Esophagus muscularis mucosa (tissue), 4 donors: ENCODE data around the gene ARHGAP32. TPM values are rescaled to one million over a fixed set of nuclear protein-coding genes. Genes with fewer than 3 reads are reported as not detected.
"Not testable (repeated sequence)": the region's sequence is repeated elsewhere in the genome, so short reads cannot be mapped to it uniquely, and the experiment has no call there.

ENCODE experiments used
- DNase-seq: peaks from one replicate; pipeline ENCODE4 v3.0.0-alpha.2; 2017; ENCODE audit errors: extremely low spot score
- H3K27ac ChIP-seq, 4 donors: fragments of 200-600 bp; sonication (generic); replicated peaks in 1 of 4; 1 replicate in 3 of 4; 2 replicates in 1 of 4; pipeline ENCODE4 v1.5.1; 2016 to 2019; ENCODE audit warnings: mild to moderate bottlenecking in 1 of 4
- H3K27me3 ChIP-seq, 4 donors: fragments of 200-600 bp; sonication (generic); one replicate each; pipeline versions ENCODE4 v1.5.1 to v1.6.0; 2016 to 2019
- H3K36me3 ChIP-seq, 4 donors: fragments of 200-600 bp; sonication (generic); one replicate each; pipeline ENCODE4 v1.5.1; 2016 to 2019
- H3K4me1 ChIP-seq, 4 donors: fragments of 200-600 bp; sonication (generic); one replicate each; pipeline ENCODE4 v1.5.1; 2016 to 2019
- H3K4me3 ChIP-seq, 4 donors: fragments of 200-600 bp; sonication (generic); 1 replicate in 2 of 4; 2 replicates in 2 of 4; pipeline ENCODE4 v1.5.1; 2016 to 2019; ENCODE audit warnings: mild to moderate bottlenecking in 4 of 4, moderate library complexity in 1 of 4
- H3K9me3 ChIP-seq, 4 donors: fragments of 200-600 bp; sonication (generic); 1 replicate in 3 of 4; 2 replicates in 1 of 4; pipeline ENCODE4 v1.5.1; 2016 to 2019
- CTCF ChIP-seq, 3 experiments: fragments of 200-600 bp in 2 of 3; fragments of 450-650 bp in 1 of 3; sonication (generic) in 2 of 3; IDR thresholded peaks; one replicate each; pipeline ENCODE4 v1.5.1; 2017 to 2019; ENCODE audit warnings: antibody characterized with exemption in 3 of 3, mild to moderate bottlenecking in 2 of 3, moderate library complexity in 1 of 3
- EP300 ChIP-seq: sonication (generic); formaldehyde crosslinking; IDR thresholded peaks from one replicate; pipeline ENCODE4 v1.6.1; 2017; ENCODE audit warnings: antibody characterized with exemption
- POLR2A ChIP-seq: fragments of 450-650 bp; IDR thresholded peaks from one replicate; pipeline ENCODE4 v1.6.1; 2017; ENCODE audit warnings: antibody characterized with exemption, moderate library complexity, mild to moderate bottlenecking, low read depth
- POLR2AphosphoS5 ChIP-seq, 2 donors: sonication (generic); formaldehyde crosslinking; IDR thresholded peaks; one replicate each; pipeline ENCODE4 v1.6.1; 2017; ENCODE audit warnings: antibody characterized with exemption in 2 of 2
- WGBS: methylation state at CpG from one replicate; pipeline ENCODE4 v1.1.5; 2018; 5-methylcytosine and 5-hydroxymethylcytosine counted together
- intact Hi-C: fragments of 100-400 bp; cut with DNase I; formaldehyde crosslinking; loops from one replicate; pipeline ENCODE4 v1.15.1; 2023
- total RNA-seq, 4 donors: library from RNA; depleted of rRNA; stranded (reverse); fragments of >200 nt; gene quantifications; one replicate each; pipeline versions ENCODE4 v1.1.0 to v1.2.1, GENCODE V29; 2016

Gene ARHGAP32
- total RNA-seq, 4 donors from 2014 or later, result 11.9 to 17.0 (median 15.8) TPM

DNA sequence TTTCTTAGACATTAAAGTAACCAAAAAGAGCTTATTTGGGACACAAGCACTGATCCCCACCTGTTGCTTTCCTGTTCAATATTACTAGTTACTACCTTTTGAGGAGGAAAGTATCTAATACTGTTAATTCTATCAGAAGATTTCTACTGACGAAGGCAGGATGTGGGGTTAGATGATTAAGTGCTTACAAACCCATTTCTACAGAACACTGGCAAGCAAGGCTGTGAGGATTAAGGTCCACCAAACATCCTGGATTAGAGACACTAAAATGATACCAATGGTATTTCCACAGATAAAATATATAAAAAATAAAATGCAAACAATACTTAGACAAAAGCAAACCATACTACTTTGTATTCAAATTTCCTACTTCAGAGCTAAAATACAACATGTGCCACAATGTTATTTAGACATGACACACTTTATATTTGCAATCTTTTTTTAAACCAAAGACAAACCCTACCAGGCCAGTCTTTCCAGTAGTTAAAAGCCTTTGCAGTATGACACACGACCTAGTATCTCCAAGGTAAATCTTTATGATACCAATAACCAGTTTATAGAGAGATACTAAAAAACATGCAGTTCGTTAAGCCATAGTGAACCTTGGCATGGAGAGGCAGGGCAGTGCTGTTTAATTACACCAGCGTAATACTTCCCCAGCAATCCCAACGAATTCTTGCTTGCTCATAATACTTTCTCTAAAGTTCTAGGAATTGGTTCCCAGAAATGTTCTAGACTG lies 178.2 kb downstream of the ARHGAP32 start:
- Histone ChIP-seq H3K9me3 (no peaks in the 10 kb centered on the region), H3K36me3 (no peaks in the 10 kb centered on the region), H3K27me3 (no peaks in the 10 kb centered on the region), H3K4me1 (no peaks in the 10 kb centered on the region), H3K4me3 (no peak overlapping the region), H3K27ac (no peak overlapping the region)
- 92% methylated on average over 5 of the region's 5 CpGs for WGBS
- no peak for DNase-seq
- intact Hi-C loops, result no loop called here
- TF ChIP-seq POLR2AphosphoS5 (IDR thresholded peaks at IDR 0.05) (no peak), EP300 (no peak), POLR2A (no peak), CTCF (IDR thresholded peaks at IDR 0.05) (no peak)

GRCh38 chr11:129012880-129013279 lies 179.2 kb downstream of the ARHGAP32 start:
- Histone ChIP-seq H3K4me1 (no peaks in the 10 kb centered on the region), H3K4me3 (no peak overlapping the region), H3K27ac (no peak overlapping the region), H3K36me3 (no peaks in the 10 kb centered on the region), H3K9me3 (no peaks in the 10 kb centered on the region), H3K27me3 (no peaks in the 10 kb centered on the region)
- no peak for DNase-seq
- intact Hi-C loops, result no loop called here
- TF ChIP-seq CTCF (IDR thresholded peaks at IDR 0.05), result no peak
- TF ChIP-seq POLR2A, result no peak
- TF ChIP-seq EP300, result no peak
- TF ChIP-seq POLR2AphosphoS5 (IDR thresholded peaks at IDR 0.05), result no peak
- 90% methylated on average over 4 of the region's 4 CpGs for WGBS

GRCh38 chr11:129006161-129006560 lies 186.0 kb downstream of the ARHGAP32 start:
- peaks cover 0 to 4% (median 0%) of the 10 kb centered on the region in 4 donors for H3K9me3 ChIP-seq
- no peaks in the 10 kb centered on the region for H3K36me3 ChIP-seq
- no peaks in the 10 kb centered on the region for H3K27me3 ChIP-seq
- no peak overlapping the region for H3K4me3 ChIP-seq
- no peaks in the 10 kb centered on the region for H3K4me1 ChIP-seq
- no peak for DNase-seq
- intact Hi-C loops, result no loop called here
- H3K27ac ChIP-seq, result no peak overlapping the region
- WGBS, result 94% methylated on average over 4 of the region's 4 CpGs
- no peak for TF ChIP-seq EP300
- TF ChIP-seq CTCF (IDR thresholded peaks at IDR 0.05), result no peak
- no peak for TF ChIP-seq POLR2A
- TF ChIP-seq POLR2AphosphoS5 (IDR thresholded peaks at IDR 0.05), result no peak

- intact Hi-C loops, H3K4me3 ChIP-seq, H3K27ac ChIP-seq, DNase-seq, H3K4me1 ChIP-seq, H3K27me3 ChIP-seq: not testable (repeated sequence)
- peaks cover 0 to 20% (median 12%) of the 10 kb centered on the region in 4 donors for H3K9me3 ChIP-seq
- peaks cover 0 to 28% (median 5%) of the 10 kb centered on the region in 4 donors for H3K36me3 ChIP-seq
- 96% methylated on average over 8 of the region's 8 CpGs for WGBS
Observed at GRCh38 chr11:128999165-128999564, 193.0 kb downstream of the ARHGAP32 start.

DNA sequence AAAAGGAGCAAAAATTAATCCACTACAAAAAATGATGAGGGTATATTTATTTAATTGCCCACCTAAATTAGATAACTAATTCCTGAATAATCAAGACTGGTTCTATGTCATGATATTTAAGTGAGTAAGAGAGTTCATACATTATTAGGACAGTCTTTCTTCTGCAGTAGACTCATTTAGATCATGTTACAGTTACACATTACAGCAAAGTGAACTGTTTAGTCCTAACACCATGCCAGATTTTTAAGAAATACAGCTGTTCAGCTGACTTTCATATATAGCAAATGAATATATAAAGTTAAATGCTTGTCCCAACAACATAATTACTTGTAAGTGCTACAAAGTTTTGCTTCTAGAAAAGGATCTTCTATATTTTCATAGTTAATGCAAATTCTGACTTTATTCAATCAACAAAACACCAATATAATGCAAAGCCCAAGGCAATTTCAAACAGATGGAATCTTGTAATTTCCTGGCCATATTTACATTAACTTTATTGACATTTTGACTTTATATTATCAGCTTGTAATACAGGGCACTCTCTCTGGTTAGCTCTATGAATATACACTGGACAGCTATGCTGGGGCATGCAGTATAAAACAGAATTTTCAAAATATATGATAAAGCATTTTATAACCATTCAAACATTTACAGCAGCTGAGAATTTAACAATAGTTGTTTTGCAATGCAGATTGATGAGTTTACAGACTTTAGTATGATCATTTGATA lies 203.7 kb downstream of the ARHGAP32 start:
- peaks cover 0 to 21% (median 6%) of the 10 kb centered on the region in 4 donors for H3K36me3 ChIP-seq
- H3K4me3 ChIP-seq, result no peak overlapping the region
- H3K27me3 ChIP-seq, result no peaks in the 10 kb centered on the region
- intact Hi-C loops, result no loop called here
- no peak overlapping the region for H3K27ac ChIP-seq
- H3K4me1 ChIP-seq, result no peaks in the 10 kb centered on the region
- no peak for DNase-seq
- no peaks in the 10 kb centered on the region for H3K9me3 ChIP-seq
- TF ChIP-seq CTCF (IDR thresholded peaks at IDR 0.05), result no peak
- TF ChIP-seq POLR2A, result no peak
- TF ChIP-seq POLR2AphosphoS5 (IDR thresholded peaks at IDR 0.05), result no peak
- no peak for TF ChIP-seq EP300
